ENCODE measurements around the gene ACOT7. TPM values are rescaled to one million over a fixed set of nuclear protein-coding genes. Genes with fewer than 3 reads are reported as not detected.

Gene ACOT7
- total RNA-seq, 1 donor from 2014 or later, result 8.6 TPM

GRCh38 chr1:6409053-6409452, 15.5 kb upstream of the ACOT7 start:
- TF ChIP-seq CTCF (IDR thresholded peaks at IDR 0.05; ENCODE audit: borderline replicate concordance), result no peak
- H3K4me1 ChIP-seq, result no peaks in the 10 kb centered on the region
- no peaks in the 10 kb centered on the region for H3K36me3 ChIP-seq
- no peak overlapping the region for H3K27ac ChIP-seq (replicated peaks)
- no peak overlapping the region for H3K4me3 ChIP-seq
- no peaks in the 10 kb centered on the region for H3K9me3 ChIP-seq (replicated peaks)
- intact Hi-C loops (cut with micrococcal nuclease), result loop anchor here (5.0 kb wide), 1 partner anchor 52 kb away; no protein-coding TSS in a partner anchor
- no peak for DNase-seq
- H3K27me3 ChIP-seq (ENCODE audit: low read depth), result peaks cover 70% of the 10 kb centered on the region

- H3K4me3 ChIP-seq, result no peak overlapping the region
- no peaks in the 10 kb centered on the region for H3K4me1 ChIP-seq
- intact Hi-C loops (cut with micrococcal nuclease), result loop anchor here (5.0 kb wide), 1 partner anchor 51 kb away; no protein-coding TSS in a partner anchor
- H3K27ac ChIP-seq (replicated peaks), result no peak overlapping the region
- H3K9me3 ChIP-seq (replicated peaks), result no peaks in the 10 kb centered on the region
- H3K27me3 ChIP-seq (ENCODE audit: low read depth), result peaks cover 59% of the 10 kb centered on the region
- no peaks in the 10 kb centered on the region for H3K36me3 ChIP-seq
- no peak for TF ChIP-seq CTCF (IDR thresholded peaks at IDR 0.05; ENCODE audit: borderline replicate concordance)
- no peak for DNase-seq
Measured at GRCh38 chr1:6408023-6408422, 14.5 kb upstream of the ACOT7 start.

- Histone ChIP-seq H3K27ac (replicated peaks) (no peak overlapping the region), H3K4me1 (no peaks in the 10 kb centered on the region), H3K9me3 (replicated peaks) (no peaks in the 10 kb centered on the region), H3K36me3 (no peaks in the 10 kb centered on the region), H3K4me3 (no peak overlapping the region), H3K27me3 (ENCODE audit: low read depth) (peaks cover 17% of the 10 kb centered on the region)
- no peak for TF ChIP-seq CTCF (IDR thresholded peaks at IDR 0.05; ENCODE audit: borderline replicate concordance)
- intact Hi-C loops (cut with micrococcal nuclease), result no loop called here
- no peak for DNase-seq
Measured at GRCh38 chr1:6401673-6402072, 8.1 kb upstream of the ACOT7 start.

- Histone ChIP-seq H3K27me3 (ENCODE audit: low read depth) (peaks cover 11% of the 10 kb centered on the region), H3K4me1 (peaks cover 1% of the 10 kb centered on the region), H3K4me3 (no peak overlapping the region), H3K27ac (replicated peaks) (no peak overlapping the region), H3K9me3 (replicated peaks) (no peaks in the 10 kb centered on the region), H3K36me3 (no peaks in the 10 kb centered on the region)
- TF ChIP-seq CTCF (IDR thresholded peaks at IDR 0.05; ENCODE audit: borderline replicate concordance), result no peak
- no peak for DNase-seq
- intact Hi-C loops (cut with micrococcal nuclease), result no loop called here
Measured at GRCh38 chr1:6399294-6399693, 5.7 kb upstream of the ACOT7 start.

GRCh38 chr1:6397844-6398441, 4.4 kb upstream of the ACOT7 start:
- H3K27me3 ChIP-seq (ENCODE audit: low read depth), result peaks cover 11% of the 10 kb centered on the region
- no peak overlapping the region for H3K4me3 ChIP-seq
- no peak overlapping the region for H3K27ac ChIP-seq (replicated peaks)
- intact Hi-C loops (cut with micrococcal nuclease), result no loop called here
- peaks cover 5% of the 10 kb centered on the region for H3K4me1 ChIP-seq
- H3K36me3 ChIP-seq, result no peaks in the 10 kb centered on the region
- no peaks in the 10 kb centered on the region for H3K9me3 ChIP-seq (replicated peaks)
- DNase-seq, result no peak
- TF ChIP-seq CTCF (IDR thresholded peaks at IDR 0.05; ENCODE audit: borderline replicate concordance), result no peak
